ENCODE data around the gene CBARP. TPM values are rescaled to one million over a fixed set of nuclear protein-coding genes. Genes with fewer than 3 reads are reported as not detected.

The CBARP gene
- total and polyA plus RNA-seq, 2 of the 13 experiments (the other 11 are each of a cell fraction or from before 2014, with no cell fraction given) = 1.2 to 1.4 TPM

- TF ChIP-seq ZMAT5 (CRISPR knock-in tag; IDR thresholded peaks at IDR 0.05; ENCODE audit: borderline replicate concordance, low read depth) (no peak), ZNF879 (CRISPR knock-in tag; IDR thresholded peaks at IDR 0.05) (no peak), DNMT3B (CRISPR knock-in tag; conservative IDR thresholded peaks at IDR 0.05) (no peak), HDAC6 (IDR thresholded peaks at IDR 0.05; ENCODE audit: low read depth, low read length) (no peak), ZBTB3 (CRISPR knock-in tag; IDR thresholded peaks at IDR 0.05; ENCODE audit: borderline replicate concordance, low read depth) (no peak), ISL2 (CRISPR knock-in tag; IDR thresholded peaks at IDR 0.05) (peak; percentile 48), SMARCC2 (IDR thresholded peaks at IDR 0.05) (no peak), ARNT (IDR thresholded peaks at IDR 0.05) (no peak), MIER2 (CRISPR knock-in tag; IDR thresholded peaks at IDR 0.05) (no peak), ZBTB44 (CRISPR knock-in tag; IDR thresholded peaks at IDR 0.05) (no peak), ZNF136 (CRISPR knock-in tag; IDR thresholded peaks at IDR 0.05; ENCODE audit: low read depth) (no peak), CREM (IDR thresholded peaks at IDR 0.05) (no peak), CREM (CRISPR knock-in tag; IDR thresholded peaks at IDR 0.05) (no peak), PCBP1 (IDR thresholded peaks at IDR 0.05; ENCODE audit: borderline replicate concordance, low read depth, low read length) (no peak), ZNF740 (CRISPR knock-in tag; IDR thresholded peaks at IDR 0.05) (peak; percentile 97), SMAD9 (CRISPR knock-in tag; IDR thresholded peaks at IDR 0.05) (no peak), ZSCAN25 (CRISPR knock-in tag; IDR thresholded peaks at IDR 0.05) (peak; percentile 78; the same call in 1 of the 2 replicates), TFE3 (CRISPR knock-in tag; IDR thresholded peaks at IDR 0.05) (0 out of 2 replicates have a peak, but pooled peaks have one; percentile 17), ZNF597 (CRISPR knock-in tag; IDR thresholded peaks at IDR 0.05) (no peak), CEBPB (IDR thresholded peaks at IDR 0.05; ENCODE audit: borderline replicate concordance, low read depth, low read length) (no peak), ZNF513 (CRISPR knock-in tag; conservative IDR thresholded peaks at IDR 0.05) (no peak), ZNF589 (CRISPR knock-in tag; conservative IDR thresholded peaks at IDR 0.05) (no peak)
These were observed 10.5 kb upstream of the CBARP start, which contains the start of gene MIDN (continued) for GRCh38 chr19:1248139-1248785.
